ENCODE measurements around the gene HS3ST4.

DNA sequence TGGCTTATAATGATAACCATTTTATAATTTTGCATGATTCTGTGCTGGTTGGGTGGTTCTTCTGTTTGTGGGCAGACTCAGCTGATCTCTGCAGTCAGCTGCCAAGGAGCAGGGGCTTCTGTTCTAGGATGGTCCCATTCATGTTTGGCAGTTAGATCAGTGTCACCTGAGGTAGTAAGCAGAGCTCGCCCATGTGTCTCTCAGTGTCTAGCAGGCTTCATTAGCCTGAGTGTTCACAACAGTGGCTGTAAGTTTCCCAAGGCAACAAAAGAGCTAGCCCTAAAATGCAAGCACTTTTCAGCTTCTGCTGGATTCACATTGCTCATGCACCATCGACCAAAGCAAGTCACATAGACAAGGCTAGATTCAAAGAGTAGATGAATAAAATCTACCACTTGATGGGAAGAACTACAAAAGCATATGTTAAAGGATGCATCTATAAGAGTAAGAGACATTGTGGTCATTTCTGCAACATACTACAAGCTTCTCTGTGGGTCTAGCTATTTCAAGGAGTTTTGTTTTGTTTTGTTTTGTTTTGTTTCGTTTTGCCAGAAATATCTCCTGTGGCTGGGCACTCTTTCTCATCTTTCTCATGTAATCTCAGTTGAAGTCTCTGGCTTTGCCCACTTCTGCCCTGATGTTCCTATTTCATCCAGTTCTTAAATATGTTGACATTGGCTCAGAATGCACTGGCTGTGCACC lies 180.8 kb downstream of the HS3ST4 start:
- no peak for TF ChIP-seq POLR2A (IDR thresholded peaks at IDR 0.05)
- TF ChIP-seq POLR2AphosphoS5 (IDR thresholded peaks at IDR 0.05; ENCODE audit: insufficient read depth in 1 of 2, low read depth in 1 of 2), result no peak

Measured in vagina (tissue), 2 donors.